COLO668 (cell line): ENCODE measurements around the gene TXNDC5.

Source experiments
- DNase-seq: peaks from one replicate; lab custom pipeline; 2025; ENCODE audit not compliant: unreplicated experiment; lab: John Stamatoyannopoulos, UW

Gene TXNDC5

GRCh38 chr6:7910654-7911344 is at the start of gene TXNDC5:
TXNDC5 (minus strand) TSS chr6:7910788; CDS start chr6:7910776, 12 bp downstream.
- DNase-seq = peak; percentile 86

GRCh38 chr6:7960141-7960540 is 49.6 kb upstream of the TXNDC5 start:
- DNase-seq = no peak

DNA sequence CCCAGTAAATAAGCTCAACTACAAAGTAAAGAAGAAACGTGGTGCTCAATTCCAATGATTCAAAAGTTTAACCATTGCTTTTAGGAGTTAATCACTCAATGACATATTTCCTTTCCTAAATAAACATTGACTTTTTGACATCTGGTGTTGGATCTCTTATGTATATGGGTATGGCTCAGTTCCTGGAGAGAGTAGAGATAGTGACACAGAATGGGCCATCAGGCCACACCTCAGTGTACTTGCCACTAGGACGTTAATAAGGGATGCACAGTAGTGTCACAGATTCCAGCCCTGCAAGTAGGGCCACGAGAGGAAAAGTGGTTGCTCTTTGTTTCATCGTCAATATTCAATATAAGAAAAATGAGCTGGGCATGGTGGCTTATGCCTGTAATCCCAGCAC is 48.9 kb upstream of the TXNDC5 start:
- no peak for DNase-seq

DNA sequence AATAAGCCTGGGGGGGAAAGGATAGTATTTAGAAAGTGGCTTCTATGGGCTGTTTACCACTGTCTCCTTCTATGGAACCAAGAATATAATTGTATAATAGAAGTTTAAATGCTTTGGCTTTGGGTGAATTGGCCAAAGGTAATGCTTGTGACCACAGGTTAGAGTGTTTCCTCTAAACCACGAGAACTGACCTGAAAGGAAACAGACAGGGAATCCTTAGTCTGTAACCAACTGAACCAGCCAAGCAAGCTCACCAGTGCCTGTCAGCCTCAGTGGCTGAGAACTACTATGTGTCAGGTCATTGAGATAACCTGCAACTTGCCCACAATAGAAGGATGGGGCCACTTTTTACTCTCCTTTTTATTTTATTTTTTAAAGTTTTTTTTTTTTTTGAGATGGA is 47.9 kb upstream of the TXNDC5 start:
- no peak for DNase-seq

DNA sequence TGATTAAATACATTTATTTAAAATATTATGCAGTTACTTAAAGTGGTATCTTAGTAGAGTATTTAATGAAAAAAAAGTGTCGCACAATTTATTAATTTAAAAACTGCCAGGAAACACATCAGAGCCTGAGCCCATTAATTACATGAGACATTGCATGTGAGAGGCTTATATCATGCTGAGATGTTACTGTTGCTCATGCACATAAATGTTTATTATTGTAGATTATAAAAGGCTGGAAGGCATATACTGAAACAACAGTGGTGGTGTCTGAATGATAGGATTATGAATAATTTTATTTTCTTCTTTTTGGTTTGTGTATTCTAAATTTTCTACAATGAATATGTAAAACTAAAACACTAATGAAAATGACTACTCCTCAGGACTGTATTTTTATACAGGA is 45.7 kb upstream of the TXNDC5 start:
- DNase-seq = no peak

- no peak for DNase-seq
Measured at GRCh38 chr6:7954477-7955200, 44.1 kb upstream of the TXNDC5 start.

- no peak for DNase-seq
Measured at GRCh38 chr6:7953753-7954152, 43.2 kb upstream of the TXNDC5 start.

GRCh38 chr6:7939864-7940228 is 29.3 kb upstream of the TXNDC5 start:
- DNase-seq = no peak

DNA sequence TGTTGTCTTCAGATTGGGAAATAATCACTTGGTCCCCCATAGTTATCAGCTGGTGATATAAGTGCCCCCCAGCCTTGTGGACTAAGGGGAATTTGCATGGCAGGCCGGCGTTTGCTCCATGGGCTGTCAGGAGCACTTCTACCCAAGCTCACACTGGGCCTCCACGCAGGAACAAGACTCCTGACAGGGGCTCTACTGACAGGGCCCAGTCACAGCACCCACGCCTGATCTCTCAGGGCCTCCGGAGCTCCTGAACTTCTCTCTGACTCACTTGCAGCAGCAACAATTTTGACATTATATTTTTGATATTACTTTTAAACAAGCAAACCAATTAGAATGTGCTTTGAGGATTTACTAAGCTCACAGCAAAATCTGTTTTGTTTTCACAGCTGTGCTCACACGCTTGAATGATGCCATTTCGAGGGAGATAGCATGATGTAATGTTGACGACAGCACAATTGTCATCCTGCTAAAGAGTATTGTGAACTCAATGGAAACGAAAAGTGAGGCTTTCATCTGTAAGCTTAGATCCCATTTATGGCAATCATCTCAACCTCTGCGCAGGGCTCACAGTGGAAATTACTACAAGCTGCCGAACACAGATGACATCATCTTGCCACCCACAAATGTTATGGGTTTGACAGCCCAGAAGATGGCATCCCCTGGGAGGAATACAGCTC is 28.7 kb upstream of the TXNDC5 start:
- no peak for DNase-seq

GRCh38 chr6:7938562-7939183 is 28.1 kb upstream of the TXNDC5 start:
- DNase-seq = no peak

DNA sequence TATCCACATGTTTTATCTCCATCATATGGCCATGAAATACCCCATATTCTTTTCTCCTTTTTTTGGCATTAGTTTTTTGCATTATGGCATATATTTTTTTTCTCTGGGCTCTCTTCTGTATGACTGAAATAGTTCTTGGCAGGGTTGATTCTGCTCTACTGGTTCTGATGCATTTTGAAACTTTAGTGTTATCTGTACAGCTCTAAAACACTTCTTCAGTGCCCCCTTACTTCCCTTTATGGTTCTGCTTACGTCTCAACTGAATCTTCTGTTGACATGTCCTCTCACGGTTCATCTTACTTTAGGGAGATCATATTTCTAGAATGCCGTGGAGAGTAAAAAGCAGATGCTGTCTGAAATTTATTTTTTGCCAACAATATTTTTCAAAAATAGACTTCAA is 23.2 kb upstream of the TXNDC5 start:
- DNase-seq = no peak

GRCh38 chr6:7932625-7933024 is 22.0 kb upstream of the TXNDC5 start:
- DNase-seq = no peak

DNA sequence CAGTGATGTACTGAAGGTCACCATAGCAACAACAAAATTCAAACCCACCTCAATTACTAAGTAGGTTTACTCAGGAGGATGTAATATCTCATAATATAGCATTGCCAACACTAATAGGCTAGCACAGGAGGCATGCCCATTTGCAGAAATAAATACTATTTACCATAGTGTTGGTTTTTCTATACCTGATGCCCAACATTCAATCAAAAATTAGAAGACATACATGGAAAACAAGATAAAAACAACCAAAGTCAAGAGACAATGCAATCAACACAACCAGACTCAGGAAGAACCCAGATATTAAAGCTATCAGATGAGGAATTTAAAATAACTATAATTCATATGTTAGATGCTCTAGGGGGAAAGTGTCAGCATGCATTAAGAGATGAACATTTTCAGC is 14.3 kb upstream of the TXNDC5 start:
- no peak for DNase-seq

GRCh38 chr6:7922596-7922995 is 12.0 kb upstream of the TXNDC5 start:
- DNase-seq = no peak

- no peak for DNase-seq
Measured at GRCh38 chr6:7921632-7922092, 11.1 kb upstream of the TXNDC5 start.

DNA sequence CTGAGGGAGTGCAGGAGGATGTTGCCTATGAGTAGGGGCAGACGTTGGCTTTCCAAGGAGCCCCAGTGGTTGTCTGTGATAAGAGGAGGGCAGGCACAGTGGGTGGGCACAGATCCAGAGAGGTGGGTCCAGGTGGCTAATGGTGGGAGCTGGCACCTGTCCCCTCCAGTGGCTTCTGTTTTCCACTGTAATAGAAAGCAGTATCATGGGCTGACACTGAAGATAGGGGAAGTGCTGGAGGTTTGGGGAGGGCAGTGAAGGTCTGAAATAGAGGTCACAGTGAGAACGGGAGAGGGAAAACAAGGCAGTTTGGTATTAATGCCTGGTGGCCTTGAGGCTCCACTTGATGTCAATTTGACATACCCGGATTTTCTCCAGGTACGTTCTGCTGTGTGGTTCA is 10.5 kb upstream of the TXNDC5 start:
- DNase-seq = no peak

DNA sequence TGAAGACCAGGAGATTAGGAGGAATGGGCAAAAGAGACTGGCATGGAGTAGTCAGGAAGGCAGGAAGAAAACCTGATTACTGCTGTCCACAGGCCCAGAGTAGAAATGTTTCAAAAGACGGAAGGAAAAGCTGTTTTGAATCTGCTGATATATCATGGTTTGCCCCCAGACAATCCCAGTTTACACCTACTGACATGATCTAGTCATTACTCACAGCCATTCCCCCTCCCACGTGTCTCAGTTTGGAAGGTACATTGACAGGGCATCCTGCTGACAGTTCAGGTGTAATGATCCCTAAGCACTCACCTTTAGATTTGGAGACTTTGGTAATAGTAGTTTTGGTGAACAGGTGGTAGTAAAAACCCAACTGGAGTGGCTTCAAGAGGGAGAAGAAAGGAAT is 9.8 kb upstream of the TXNDC5 start:
- no peak for DNase-seq

GRCh38 chr6:7919871-7920270 is 9.3 kb upstream of the TXNDC5 start:
- no peak for DNase-seq

DNA sequence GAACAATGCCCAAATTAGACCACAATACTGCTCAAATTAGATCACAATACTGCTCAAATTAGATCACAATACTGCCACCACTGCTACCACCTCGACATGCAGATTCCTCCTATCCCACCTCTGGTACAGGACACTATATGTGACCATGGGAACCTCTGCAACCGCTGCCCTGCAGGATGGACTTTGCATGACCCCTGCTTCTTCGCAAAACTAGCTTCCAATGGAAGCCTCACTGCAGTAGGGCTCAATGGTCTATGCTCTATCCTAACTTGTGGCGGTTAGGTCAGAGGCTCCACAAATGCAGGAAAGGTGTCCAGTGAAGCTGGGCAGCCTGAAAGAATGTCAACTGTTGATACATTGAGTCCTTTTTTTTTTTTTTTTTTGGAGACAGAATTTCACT is 7.8 kb upstream of the TXNDC5 start:
- no peak for DNase-seq

- DNase-seq = no peak
Measured at GRCh38 chr6:7917729-7918128, 7.1 kb upstream of the TXNDC5 start.

DNA sequence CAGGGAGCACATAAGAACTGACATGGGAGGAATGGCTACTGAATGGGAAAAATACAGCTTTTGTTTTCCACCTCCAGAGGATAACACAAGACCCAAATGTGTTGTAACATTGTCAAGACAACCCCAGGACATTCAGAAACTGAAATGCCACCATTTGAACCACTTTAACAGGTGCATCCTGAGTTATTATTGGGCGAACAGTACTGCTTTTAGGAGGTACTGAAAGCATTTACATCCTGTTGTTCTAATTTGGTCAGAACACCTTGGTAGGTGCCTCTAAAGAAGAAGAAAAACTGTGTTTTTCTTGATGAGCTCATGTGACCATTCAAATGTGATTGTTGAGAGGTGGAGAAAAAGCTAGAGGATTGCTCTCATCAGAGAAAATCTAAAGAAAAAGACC is 6.4 kb upstream of the TXNDC5 start:
- no peak for DNase-seq
